GM12878 (cell line): Measurements from ENCODE around the gene TMEM259. TPM values are rescaled to one million over a fixed set of nuclear protein-coding genes. Genes with fewer than 3 reads are reported as not detected.
A peak's percentile ranks its signal among the peaks of the same experiment; 100 is the strongest.

ENCODE experiments used
- CEBPZ ChIP-seq: fragments of 150-350 bp; IDR thresholded peaks from 2 replicates; pipeline ENCODE4 v1.6.1; 2016; ENCODE audit warnings: low read depth, low read length
- CHD1 ChIP-seq: IDR thresholded peaks from 2 replicates; pipeline ENCODE4 v1.6.1; 2012; ENCODE audit warnings: low read depth, low read length, improper control_type of control experiment
- E2F4 ChIP-seq: IDR thresholded peaks from 2 replicates; pipeline ENCODE4 v1.6.1; 2012; ENCODE audit warnings: low read depth, low read length, improper control_type of control experiment
- E2F8 ChIP-seq: fragments of 450-650 bp; IDR thresholded peaks from 2 replicates; pipeline ENCODE4 v1.6.1; 2018; ENCODE audit warnings: mild to moderate bottlenecking, low read depth, moderate library complexity; ENCODE audit not compliant: partially characterized antibody
- EED ChIP-seq: sonication (generic); IDR thresholded peaks from 2 replicates; pipeline ENCODE4 v1.6.1; 2016; ENCODE audit warnings: antibody characterized with exemption, low read depth
- ESRRA ChIP-seq: IDR thresholded peaks from 2 replicates; pipeline ENCODE4 v1.6.1; 2012; ENCODE audit warnings: mild to moderate bottlenecking, low read length, improper control_type of control experiment
- ETV6 ChIP-seq, 2 experiments: fragments of 450-650 bp in 1 of 2; IDR thresholded peaks in 1 of 2; conservative IDR thresholded peaks in 1 of 2; 2 replicates each; pipeline ENCODE4 v1.6.1; 2014; ENCODE audit warnings: antibody characterized with exemption in 1 of 2, borderline replicate concordance in 1 of 2, low read depth in 1 of 2, mild to moderate bottlenecking in 1 of 2, moderate library complexity in 1 of 2
- KDM1A ChIP-seq: fragments of 200-600 bp; sonication (generic); IDR thresholded peaks from 2 replicates; pipeline ENCODE4 v1.6.1; 2016; ENCODE audit warnings: borderline replicate concordance
- NBN ChIP-seq: fragments of 450-650 bp; IDR thresholded peaks from 2 replicates; pipeline ENCODE4 v1.6.1; 2016
- NR2C2 ChIP-seq: IDR thresholded peaks from 2 replicates; pipeline ENCODE4 v1.6.1; 2011; ENCODE audit warnings: borderline replicate concordance, low read depth; ENCODE audit not compliant: control insufficient read depth, insufficient read length
- POLR2A ChIP-seq: IDR thresholded peaks from 2 replicates; pipeline ENCODE4 v1.6.1; 2011; ENCODE audit warnings: low read depth, mild to moderate bottlenecking, low read length
- POLR2AphosphoS2 ChIP-seq: IDR thresholded peaks from 2 replicates; pipeline ENCODE4 v1.6.1; 2011; ENCODE audit warnings: low read depth, mild to moderate bottlenecking, low read length, improper control_type of control experiment, moderate library complexity
- RB1 ChIP-seq: fragments of 450-650 bp; formaldehyde crosslinking; IDR thresholded peaks from 2 replicates; pipeline ENCODE4 v1.6.1; 2017; ENCODE audit warnings: mild to moderate bottlenecking, borderline replicate concordance
- RELB ChIP-seq: fragments of 450-650 bp; IDR thresholded peaks from 2 replicates; pipeline ENCODE4 v1.6.1; 2017; ENCODE audit warnings: low read depth, mild to moderate bottlenecking, moderate library complexity
- SIN3A ChIP-seq: IDR thresholded peaks from 2 replicates; pipeline ENCODE4 v1.6.1; 2012; ENCODE audit warnings: low read depth, low read length, improper control_type of control experiment
- ZBTB4 ChIP-seq: fragments of 450-650 bp; formaldehyde crosslinking; IDR thresholded peaks from 2 replicates; pipeline ENCODE4 v1.4.0; 2022; ENCODE audit warnings: mild to moderate bottlenecking, moderate library complexity
- polyA plus RNA-seq, 11 experiments: library from polyadenylated mRNA; depleted of rRNA in 4 of 11; unstranded in 6 of 11; stranded (reverse) in 5 of 11; fragments of >200 nt; fragmentation: Nextera tagmentation in 4 of 11; fragmentation: Illumina TruSeq in 1 of 11; extraction: Ambion mirVana in 4 of 11; extraction: Trizol in 1 of 11; gene quantifications; 1 replicate in 1 of 11; 2 replicates in 10 of 11; pipeline versions ENCODE4 v1.2.1 to v1.2.3, GENCODE V29; 2011 to 2016; ENCODE audit warnings: inconsistent platforms in 2 of 11, missing spikeins in 2 of 11, low read depth in 1 of 11
- total RNA-seq, 4 experiments: library from RNA; depleted of rRNA in 3 of 4; stranded (reverse); fragments of >200 nt in 3 of 4; fragmentation: Illumina TruSeq in 1 of 4; extraction: Trizol in 1 of 4; gene quantifications; 2 replicates each; pipeline versions ENCODE4 v1.2.1 to v1.2.3, GENCODE V29; 2013 to 2021

The TMEM259 gene
- total and polyA plus RNA-seq, 10 of the 15 experiments (the other 5 are each of a cell fraction or from before 2014, with no cell fraction given) = 0.43 to 184 (median 62.0) TPM

GRCh38 chr19:1068009-1069001 lies 47.4 kb upstream of the TMEM259 start (continued):
- TF ChIP-seq ESRRA (no peak), NBN (no peak), CHD1 (no peak), NR2C2 (peak; percentile 93), SIN3A (peak; percentile 9; the same call in 1 of the 2 replicates), POLR2A (peak; percentile 29), E2F8 (no peak), EED (no peak), E2F4 (no peak), POLR2AphosphoS2 (0 out of 2 replicates have a peak, but pooled peaks have one; percentile 18), ETV6 (conservative IDR thresholded peaks at IDR 0.05 in 1 of 2, IDR thresholded peaks at IDR 0.05 in 1 of 2; ENCODE audit: borderline replicate concordance in 1 of 2, low read depth in 1 of 2) (no peak; a peak in 1 of 4 replicates), KDM1A (no peak), ZBTB4 (CRISPR knock-in tag) (no peak), RELB (no peak), CEBPZ (no peak), RB1 (no peak)
